GM12801 (cell line): ENCODE results near the gene GAN.

ENCODE experiments used
- CTCF ChIP-seq: IDR thresholded peaks from one replicate; pipeline ENCODE4 v1.5.1; 2011; ENCODE audit warnings: control low read depth; ENCODE audit not compliant: insufficient read length; ENCODE audit errors: extremely low read depth

The GAN gene

GRCh38 chr16:81392011-81392410, 77.2 kb downstream of the GAN start:
- no peak for TF ChIP-seq CTCF

GRCh38 chr16:81394416-81394815, 79.7 kb downstream of the GAN start:
- TF ChIP-seq CTCF: no peak

- TF ChIP-seq CTCF: no peak
Measured at GRCh38 chr16:81394966-81395655, 80.3 kb downstream of the GAN start.

GRCh38 chr16:81397058-81397878, 82.5 kb downstream of the GAN start:
- no peak for TF ChIP-seq CTCF

GRCh38 chr16:81397879-81398520, 83.2 kb downstream of the GAN start:
- no peak for TF ChIP-seq CTCF

- no peak for TF ChIP-seq CTCF
Measured at GRCh38 chr16:81399909-81400308, 85.1 kb downstream of the GAN start.

GRCh38 chr16:81401035-81401950, 86.5 kb downstream of the GAN start:
- TF ChIP-seq CTCF: no peak
